Measurements from ENCODE around the gene STX1B. TPM values are rescaled to one million over a fixed set of nuclear protein-coding genes. Genes with fewer than 3 reads are reported as not detected.

Gene STX1B
- total RNA-seq, 3 donors from 2014 or later = 1.6 to 2.6 (median 2.6) TPM

DNA sequence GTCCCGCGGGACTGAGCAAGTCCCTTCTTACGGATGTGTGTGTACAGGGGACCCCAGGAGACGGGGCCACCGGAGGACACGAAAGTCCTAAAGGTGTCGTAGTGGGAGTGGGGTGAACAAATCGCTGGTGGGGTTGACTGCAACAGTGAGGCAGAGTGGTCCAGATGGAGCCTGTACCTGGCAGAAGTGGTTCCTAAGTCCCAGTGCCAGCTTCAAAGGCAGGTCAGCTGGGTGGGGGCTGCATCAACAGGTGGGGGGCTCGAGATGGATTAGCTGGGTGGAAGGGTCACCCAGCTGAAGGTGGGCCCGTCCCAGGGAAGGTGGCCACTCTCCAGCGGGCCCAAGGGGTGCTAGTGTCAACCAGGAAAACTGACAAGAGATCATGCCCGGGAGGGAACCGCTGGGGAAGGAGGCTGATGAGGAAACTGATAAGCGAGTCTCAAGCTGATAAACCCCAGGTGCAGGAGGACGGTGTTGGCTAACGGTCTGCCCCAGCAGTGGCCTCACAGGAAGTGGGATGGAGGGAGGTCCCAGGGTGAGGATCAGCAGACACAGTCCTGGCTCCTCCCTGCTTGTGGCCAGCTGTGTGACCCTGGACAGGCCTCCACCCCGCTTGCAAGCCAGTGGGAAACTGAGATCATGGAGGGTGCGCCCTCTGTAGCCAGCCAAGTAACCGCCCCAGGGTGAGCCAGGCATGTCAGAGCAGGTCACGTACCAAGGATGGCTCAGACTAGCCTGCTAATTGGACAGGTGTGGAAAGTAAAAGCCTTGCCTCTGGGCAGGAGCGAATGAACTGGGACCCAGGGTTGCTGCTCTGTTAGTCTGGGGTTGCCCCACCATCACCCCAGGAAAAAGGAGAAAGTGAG lies 60.6 kb downstream of the STX1B start:
- peak; percentile 11 for TF ChIP-seq POLR2A (IDR thresholded peaks at IDR 0.05)
- TF ChIP-seq, protein P1, sequence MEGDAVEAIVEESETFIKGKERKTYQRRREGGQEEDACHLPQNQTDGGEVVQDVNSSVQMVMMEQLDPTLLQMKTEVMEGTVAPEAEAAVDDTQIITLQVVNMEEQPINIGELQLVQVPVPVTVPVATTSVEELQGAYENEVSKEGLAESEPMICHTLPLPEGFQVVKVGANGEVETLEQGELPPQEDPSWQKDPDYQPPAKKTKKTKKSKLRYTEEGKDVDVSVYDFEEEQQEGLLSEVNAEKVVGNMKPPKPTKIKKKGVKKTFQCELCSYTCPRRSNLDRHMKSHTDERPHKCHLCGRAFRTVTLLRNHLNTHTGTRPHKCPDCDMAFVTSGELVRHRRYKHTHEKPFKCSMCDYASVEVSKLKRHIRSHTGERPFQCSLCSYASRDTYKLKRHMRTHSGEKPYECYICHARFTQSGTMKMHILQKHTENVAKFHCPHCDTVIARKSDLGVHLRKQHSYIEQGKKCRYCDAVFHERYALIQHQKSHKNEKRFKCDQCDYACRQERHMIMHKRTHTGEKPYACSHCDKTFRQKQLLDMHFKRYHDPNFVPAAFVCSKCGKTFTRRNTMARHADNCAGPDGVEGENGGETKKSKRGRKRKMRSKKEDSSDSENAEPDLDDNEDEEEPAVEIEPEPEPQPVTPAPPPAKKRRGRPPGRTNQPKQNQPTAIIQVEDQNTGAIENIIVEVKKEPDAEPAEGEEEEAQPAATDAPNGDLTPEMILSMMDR (IDR thresholded peaks at IDR 0.05) = no peak
- TF ChIP-seq POLR2AphosphoS5 (IDR thresholded peaks at IDR 0.05) = peak in 1 of 3 donors; percentile 42
- DNase-seq (ENCODE audit: low spot score in 2 of 2) = peak; percentile 75 to 89
- no peaks in the 10 kb centered on the region for H3K27me3 ChIP-seq
- no peaks in the 10 kb centered on the region for H3K36me3 ChIP-seq
- no peaks in the 10 kb centered on the region for H3K9me3 ChIP-seq
- H3K4me3 ChIP-seq = peak overlapping the region; percentile 84 to 98 (median 98)
- intact Hi-C loops (cut with DNase I; ENCODE audit: low total_unique reads) = loop anchor here (10.0 kb wide), 1 partner anchor 85 kb away; the partner anchor contains the start of gene STX4
- peak overlapping the region; percentile 91 to 94 for H3K27ac ChIP-seq
- peaks cover 8 to 14% of the 10 kb centered on the region in 2 donors for H3K4me1 ChIP-seq

DNA sequence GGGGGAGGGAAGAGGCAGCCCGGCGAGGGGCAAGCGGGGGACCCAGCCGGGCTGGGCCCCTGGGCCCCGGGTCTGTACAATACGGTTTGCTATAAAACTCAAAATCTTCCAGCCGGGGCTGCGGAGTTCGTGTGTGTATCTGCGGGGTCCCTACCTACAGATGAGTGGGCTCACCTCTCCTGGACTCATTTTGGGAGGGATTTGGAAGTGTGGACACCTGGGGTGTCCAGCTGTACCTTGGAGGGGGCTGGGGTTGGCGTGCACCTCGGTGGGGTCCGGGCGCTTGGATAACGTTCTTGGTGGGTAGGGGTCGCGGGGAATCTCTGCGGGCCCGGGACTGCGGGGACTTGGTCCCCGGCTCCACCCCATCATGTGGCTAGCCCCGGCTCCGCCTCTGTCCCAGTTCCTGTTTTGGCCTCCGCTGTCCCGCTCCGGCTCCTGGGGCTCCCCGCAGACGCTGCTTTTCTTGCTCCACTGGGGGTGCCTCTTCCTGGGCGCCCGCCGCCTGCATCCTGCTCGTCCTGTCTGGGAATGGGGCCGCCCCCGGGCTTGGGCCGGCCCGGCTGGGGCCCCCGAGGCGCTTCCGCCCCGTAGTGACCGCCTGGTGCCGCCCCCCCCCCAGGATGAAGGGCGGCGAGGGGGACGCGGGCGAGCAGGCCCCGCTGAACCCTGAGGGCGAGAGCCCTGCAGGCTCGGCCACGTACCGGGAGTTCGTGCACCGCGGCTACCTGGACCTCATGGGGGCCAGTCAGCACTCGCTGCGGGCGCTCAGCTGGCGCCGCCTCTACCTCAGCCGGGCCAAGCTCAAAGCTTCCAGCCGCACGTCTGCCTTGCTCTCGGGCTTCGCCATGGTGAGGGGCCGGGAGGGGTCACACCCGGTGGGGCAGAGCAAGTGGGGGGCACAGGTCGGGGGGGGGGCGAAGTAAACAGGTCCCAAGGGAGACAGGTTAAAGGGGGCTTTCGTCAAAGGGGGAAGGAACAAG lies 61.5 kb downstream of the STX1B start, which contains the start of gene ORAI3:
ORAI3 (plus strand) TSS at position 402 of the 983 bp plus-strand sequence; CDS start at position 624, 222 bp downstream.
- intact Hi-C loops (cut with DNase I; ENCODE audit: low total_unique reads) = loop anchor here (10.0 kb wide), 1 partner anchor 86 kb away; the partner anchor contains the start of gene STX4
- no peaks in the 10 kb centered on the region for H3K9me3 ChIP-seq
- H3K36me3 ChIP-seq = no peaks in the 10 kb centered on the region
- H3K4me3 ChIP-seq = peak within 1 kb of the TSS; percentile 84 to 98 (median 98)
- H3K27ac ChIP-seq = peak within 1 kb of the TSS; percentile 91 to 94
- H3K27me3 ChIP-seq = no peaks in the 10 kb centered on the region
- peak; percentile 68 to 76 for DNase-seq (ENCODE audit: low spot score in 2 of 2)
- TF ChIP-seq, protein P1 (IDR thresholded peaks at IDR 0.05) = no peak
- TF ChIP-seq POLR2AphosphoS5 (IDR thresholded peaks at IDR 0.05) = peak; percentile 22 to 62 (median 60)
- peaks cover 8 to 14% of the 10 kb centered on the region in 2 donors for H3K4me1 ChIP-seq

DNA sequence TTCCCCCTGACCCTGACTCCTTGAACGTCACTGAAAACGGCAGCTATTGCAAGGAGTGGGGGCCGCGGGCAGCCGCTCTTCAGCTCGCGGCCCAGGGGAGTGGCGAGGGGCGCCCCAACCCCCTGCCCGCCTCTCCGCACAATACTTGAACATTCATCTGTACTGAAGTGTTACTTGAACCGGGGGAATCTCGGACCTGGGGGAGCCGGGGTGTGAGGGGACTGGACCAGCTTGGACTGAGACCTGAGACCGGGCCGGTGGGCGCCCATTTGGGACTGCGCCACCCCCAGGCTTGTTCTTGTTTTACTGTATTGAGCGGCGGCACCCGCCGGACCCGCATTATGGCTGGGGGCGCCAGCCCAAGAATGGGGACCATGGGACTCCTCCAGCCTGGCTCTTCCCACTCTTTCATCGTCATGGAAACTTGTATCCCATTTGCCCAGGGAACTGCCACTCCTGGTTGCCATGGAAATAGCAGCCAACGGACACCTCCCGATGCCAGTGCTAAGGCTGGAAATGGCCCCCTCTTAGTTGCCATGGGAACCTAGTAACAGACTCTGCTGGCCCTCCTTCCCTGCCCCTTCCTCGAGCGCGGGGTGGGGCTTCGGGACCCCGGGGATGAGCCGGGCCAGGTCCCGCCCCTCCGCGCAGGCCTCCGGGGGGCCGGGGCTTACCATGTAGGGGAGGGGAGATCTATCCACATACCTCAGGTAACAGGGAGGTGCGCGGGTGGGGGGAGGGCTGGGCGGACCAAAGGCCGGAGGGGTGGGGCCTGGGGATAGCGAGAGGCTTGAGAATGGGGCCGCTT lies 62.4 kb downstream of the STX1B start:
- H3K27ac ChIP-seq = peak overlapping the region; percentile 91 to 94
- DNase-seq (ENCODE audit: low spot score in 2 of 2) = peak; percentile 82 to 95
- H3K9me3 ChIP-seq = no peaks in the 10 kb centered on the region
- H3K36me3 ChIP-seq = no peaks in the 10 kb centered on the region
- intact Hi-C loops (cut with DNase I; ENCODE audit: low total_unique reads) = loop anchor here (10.0 kb wide), 1 partner anchor 87 kb away; the partner anchor contains the start of gene STX4
- peak overlapping the region; percentile 84 to 98 (median 98) for H3K4me3 ChIP-seq
- peaks cover 8 to 14% of the 10 kb centered on the region in 2 donors for H3K4me1 ChIP-seq
- TF ChIP-seq, protein P1 (IDR thresholded peaks at IDR 0.05) = no peak
- peak in 2 of 3 donors; percentile 8 to 45 for TF ChIP-seq POLR2AphosphoS5 (IDR thresholded peaks at IDR 0.05)
- H3K27me3 ChIP-seq = no peaks in the 10 kb centered on the region

DNA sequence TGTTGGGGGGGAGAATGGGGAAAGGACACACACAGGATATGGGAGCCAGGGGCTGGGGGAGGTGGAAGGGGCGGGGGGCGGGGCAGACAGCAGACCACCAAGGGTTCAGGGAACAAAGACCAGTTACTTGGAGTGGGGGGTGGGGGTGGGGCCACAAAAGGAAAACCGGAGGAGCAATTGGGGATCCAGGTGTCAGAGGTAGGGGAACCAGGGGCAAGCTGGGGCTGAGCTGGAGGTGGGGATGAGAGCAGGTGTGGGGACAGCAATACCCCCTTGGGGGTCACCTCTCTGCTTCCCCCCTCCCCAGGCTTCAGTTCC lies 62.9 kb downstream of the STX1B start:
- Histone ChIP-seq H3K4me3 (no peak overlapping the region), H3K4me1 (peaks cover 8 to 14% of the 10 kb centered on the region in 2 donors), H3K27ac (peak overlapping the region; percentile 91 to 94), H3K9me3 (no peaks in the 10 kb centered on the region), H3K36me3 (no peaks in the 10 kb centered on the region), H3K27me3 (no peaks in the 10 kb centered on the region)
- intact Hi-C loops (cut with DNase I; ENCODE audit: low total_unique reads) = loop anchor here (10.0 kb wide), 1 partner anchor 87 kb away; the partner anchor contains the start of gene STX4
- DNase-seq (ENCODE audit: low spot score in 2 of 2) = no peak
- TF ChIP-seq, protein P1 (IDR thresholded peaks at IDR 0.05) = no peak
- TF ChIP-seq POLR2AphosphoS5 (IDR thresholded peaks at IDR 0.05) = no peak
- no peak for TF ChIP-seq POLR2A (IDR thresholded peaks at IDR 0.05)

Measured in breast epithelium (tissue), 4 donors.